GM19455 (cell line): Measurements from ENCODE around the gene CX3CR1.
"Not testable (repeated sequence)": the region's sequence is repeated elsewhere in the genome, so short reads cannot be mapped to it uniquely, and the experiment has no call there.

Source experiments
- ATAC-seq: cut with Tn5 transposase; IDR thresholded peaks from one replicate; pipeline ENCODE4 v1.9.1; 2021; ENCODE audit not compliant: unreplicated experiment

CX3CR1 gene, protein sequence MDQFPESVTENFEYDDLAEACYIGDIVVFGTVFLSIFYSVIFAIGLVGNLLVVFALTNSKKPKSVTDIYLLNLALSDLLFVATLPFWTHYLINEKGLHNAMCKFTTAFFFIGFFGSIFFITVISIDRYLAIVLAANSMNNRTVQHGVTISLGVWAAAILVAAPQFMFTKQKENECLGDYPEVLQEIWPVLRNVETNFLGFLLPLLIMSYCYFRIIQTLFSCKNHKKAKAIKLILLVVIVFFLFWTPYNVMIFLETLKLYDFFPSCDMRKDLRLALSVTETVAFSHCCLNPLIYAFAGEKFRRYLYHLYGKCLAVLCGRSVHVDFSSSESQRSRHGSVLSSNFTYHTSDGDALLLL

DNA sequence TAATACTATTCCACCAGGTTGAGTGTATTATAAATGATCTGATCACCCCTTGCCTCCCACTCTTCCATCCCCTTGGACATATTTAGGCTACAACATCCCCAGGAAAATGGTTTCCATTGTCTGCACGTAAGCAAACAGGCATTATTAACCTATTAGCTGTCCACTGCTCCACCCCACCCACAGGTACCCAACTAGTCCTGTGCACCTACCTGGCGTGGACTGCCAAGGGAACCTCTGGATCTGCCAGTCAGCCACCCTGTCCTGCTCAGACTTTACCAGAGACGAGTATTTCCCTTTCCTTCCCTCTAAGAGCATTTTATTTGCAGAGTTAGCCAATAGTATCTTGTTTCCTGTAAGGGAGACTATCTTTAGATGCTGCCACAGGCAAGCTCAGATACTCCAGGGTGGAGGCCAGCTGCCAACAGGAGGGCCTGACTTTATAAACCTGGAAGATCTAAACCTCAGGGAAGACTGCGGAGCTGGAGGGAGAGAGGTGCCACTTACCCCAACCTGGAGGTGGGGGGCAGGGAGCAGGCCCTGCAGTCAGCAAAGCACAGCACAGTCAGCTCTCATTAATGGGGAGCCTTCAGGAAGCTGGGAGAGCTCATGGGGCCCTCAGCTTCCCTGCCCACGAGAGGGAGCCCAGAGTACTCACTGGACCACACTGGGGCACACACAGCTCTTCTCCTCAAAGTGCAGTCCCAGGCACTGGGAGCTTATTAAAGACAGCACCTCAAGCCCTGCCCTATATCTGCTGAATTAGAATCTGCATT is at the start of gene CX3CR1:
CX3CR1 (minus strand) TSS at position 292 of the 773 bp plus-strand sequence. CDS start 13,527 bp downstream, outside the sequence.
- no peak for ATAC-seq

DNA sequence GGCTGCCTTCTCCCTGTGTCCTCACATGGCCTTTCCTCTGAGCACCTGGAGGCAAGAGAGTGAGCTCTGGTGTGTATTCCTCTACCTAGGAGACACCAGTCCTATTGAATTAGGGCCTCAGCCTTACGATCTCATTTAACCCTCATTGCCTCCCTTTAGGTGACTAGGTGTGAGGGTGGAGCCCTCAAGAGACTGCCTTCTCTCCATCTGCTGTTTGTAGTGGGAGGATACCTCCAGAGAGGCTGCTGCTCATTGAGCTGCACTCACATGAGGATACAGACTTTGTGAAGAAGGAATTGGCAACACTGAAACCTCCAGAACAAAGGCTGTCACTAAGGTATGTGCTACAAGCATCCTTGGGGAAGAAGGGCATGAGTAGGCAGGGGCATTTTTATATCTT is 49.7 kb upstream of the CX3CR1 start, which contains the start of gene CCR8:
CCR8 (plus strand) TSS at position 217 of the 400 bp plus-strand sequence. CDS start 2,623 bp downstream, outside the sequence.
- ATAC-seq: no peak

DNA sequence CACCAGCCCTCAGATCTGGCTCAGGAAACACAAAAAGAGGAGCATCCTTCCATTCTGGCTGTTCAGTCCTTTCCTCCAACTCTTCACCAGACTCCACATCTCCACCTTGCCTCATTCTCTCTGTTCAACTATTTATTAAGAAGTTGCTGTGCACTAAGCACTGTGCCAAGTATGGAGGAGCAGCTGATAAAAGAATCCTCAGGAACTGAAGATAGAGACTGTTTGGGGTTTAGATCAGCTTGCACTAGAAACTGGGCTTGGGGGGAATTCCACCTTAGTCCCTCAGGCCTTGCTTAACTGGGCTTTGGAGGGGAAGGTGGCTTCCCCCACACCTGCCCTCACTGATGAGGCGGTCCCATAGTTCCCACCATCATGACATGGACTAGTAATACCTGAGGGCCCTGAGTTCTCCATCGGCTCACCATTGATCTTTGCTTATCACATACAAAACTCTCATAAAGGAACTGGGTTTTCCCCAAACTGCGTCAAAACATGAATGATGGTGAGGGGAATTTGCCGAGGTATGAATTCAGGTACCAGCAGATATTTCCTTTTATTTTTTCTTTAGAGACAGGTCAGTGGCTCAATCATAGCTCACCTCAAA is 48.0 kb upstream of the CX3CR1 start:
- peak; percentile 62 for ATAC-seq

DNA sequence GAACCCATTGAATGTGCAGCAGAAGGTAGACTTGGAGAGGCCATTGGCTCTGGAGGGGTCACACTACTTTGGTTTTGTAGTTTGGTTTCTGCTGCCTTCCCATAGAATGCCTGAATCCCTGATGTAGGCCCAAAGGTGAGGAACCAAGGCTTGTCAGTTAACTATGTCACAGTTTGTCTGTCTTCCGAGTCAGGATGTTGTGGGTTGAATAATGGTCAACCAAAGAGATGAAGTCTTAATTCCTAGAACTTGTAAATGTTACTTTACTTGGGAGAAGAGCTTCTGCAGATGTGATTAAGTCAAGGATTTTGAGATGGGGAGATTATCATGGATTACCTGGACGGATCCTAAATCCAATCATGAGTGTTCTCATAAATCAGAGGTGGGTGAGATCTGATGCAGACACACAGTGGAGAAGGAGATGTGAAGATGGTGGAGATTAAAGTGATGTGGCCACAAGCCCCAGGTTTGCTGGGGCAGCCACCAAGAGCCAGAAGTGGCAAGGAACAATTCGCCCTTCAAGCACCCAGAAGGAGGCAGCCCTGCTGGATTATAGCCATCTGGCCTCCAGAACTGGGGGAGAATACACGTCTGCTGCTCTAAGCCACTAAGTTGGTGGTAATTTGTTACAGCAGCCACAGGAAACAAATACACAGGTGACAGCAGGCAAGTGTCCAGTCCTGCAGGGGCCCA is 47.4 kb upstream of the CX3CR1 start:
- peak; percentile 23 for ATAC-seq

DNA sequence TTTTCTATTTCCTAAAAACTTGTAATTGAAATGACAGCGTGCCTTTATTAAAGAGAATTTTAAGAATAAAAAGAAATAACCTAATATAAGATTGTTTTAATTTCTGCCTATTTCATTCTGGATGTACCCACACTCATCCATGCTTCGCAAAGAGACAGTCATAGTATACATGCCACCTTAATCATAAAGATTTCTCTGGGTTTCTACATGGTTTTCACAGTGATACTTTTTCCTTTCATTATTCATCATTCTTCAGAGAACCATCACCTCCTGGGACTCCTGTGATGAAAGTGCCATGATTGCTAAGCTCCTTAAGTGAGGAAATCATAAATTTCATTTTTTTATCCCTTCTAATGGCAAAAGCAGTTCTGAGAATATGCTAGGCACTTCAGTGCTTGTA is 45.4 kb upstream of the CX3CR1 start:
- no peak for ATAC-seq

DNA sequence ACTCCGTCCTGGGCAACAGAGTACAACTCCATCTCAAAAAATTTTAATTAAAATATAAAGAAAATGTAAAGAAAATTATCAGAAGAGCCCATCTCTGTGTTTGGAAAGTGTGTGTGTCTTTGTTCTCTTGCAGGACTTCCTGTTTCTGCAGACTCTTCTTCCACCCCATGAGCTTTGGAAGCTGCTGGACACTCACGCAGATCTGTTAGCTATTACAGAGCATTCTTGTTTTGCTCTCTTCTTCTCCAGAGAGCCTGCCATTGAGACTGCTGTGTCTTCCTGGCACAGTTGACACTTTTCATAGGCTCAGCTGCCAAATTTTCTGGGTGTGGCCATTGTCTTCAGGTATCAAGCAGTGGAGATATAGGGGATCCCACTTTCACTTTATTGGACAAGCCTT is 43.7 kb upstream of the CX3CR1 start:
- ATAC-seq: no peak

DNA sequence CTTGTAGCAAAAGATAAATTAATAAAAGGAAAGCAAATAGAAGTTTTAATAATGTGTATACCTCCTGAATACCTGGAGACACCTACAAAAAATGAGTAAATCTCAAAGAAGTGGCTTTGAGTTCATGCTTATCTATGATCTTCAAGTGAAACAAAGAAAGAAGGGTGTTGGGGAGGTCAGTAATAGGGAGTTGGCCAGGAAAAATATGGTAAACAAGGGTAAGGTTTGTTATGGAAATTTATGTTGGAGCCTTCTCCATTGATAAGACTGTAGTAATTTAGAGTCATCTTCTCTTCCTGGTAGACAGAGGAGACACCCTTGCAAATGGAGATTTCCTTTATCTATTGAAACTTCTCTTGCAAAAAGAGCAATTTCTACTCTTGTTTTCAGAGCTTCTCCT is 43.1 kb upstream of the CX3CR1 start:
- ATAC-seq: no peak

DNA sequence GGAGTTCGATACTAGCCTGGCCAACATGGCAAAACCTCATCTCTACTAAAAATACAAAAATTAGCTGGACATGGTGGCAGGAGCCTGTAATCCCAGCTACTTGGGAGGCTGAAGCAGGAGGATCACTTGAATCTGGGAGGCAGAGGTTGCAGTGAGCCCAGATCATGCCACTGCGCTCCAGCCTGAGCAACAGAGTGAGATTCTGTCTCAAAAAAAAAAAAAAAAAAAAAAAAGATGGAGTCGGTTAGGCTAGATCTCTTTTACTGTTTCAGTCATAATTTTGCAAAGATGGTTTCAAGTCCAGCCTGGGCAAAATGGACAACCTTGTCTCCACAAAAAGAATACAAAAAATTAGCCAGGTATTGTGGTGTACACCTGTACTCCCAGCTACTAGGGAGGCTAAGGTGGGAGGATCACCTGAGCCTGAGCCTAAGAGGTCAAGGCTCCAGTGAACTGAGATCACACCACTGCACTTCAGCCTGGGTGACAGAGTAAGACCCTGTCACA is 42.4 kb upstream of the CX3CR1 start:
- not testable (repeated sequence) for ATAC-seq

DNA sequence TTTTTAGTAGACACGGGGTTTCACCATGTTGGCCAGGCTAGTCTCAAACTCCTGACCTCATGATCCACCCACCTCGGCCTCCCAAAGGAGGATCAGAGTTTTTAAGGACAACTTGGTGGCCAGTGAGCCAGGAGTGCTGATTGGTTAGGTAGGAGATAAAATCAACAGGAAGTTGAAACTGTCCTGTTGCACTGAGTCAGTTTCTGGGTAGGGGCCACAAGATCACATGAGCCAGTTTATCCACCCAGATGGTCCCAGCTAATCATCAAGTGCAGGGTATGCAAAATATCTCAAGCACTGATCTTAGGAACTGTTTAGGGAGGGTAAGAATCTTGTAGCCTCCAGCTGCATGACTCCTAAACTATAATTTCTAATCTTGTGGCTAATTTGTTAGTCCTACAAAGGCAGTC is 41.7 kb upstream of the CX3CR1 start:
- not testable (repeated sequence) for ATAC-seq

DNA sequence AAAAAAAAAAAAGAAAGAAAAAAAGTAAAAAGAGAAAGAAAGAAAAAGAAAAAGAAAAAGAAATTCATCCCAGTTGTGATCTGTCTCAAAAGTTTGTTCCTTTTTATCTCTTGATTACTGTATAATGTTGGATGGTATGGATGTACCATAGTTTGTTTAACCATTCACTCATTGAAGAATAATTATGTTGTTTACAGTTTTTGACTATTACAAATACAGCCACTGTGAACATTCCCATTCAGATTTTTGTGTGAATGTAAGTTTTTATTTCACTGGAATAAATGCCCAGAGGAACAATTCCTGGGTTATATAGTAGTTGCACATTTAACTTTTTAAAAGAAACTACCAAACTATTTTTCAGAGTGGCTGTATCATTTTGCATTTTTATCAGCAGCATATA is 39.4 kb upstream of the CX3CR1 start:
- ATAC-seq: no peak

DNA sequence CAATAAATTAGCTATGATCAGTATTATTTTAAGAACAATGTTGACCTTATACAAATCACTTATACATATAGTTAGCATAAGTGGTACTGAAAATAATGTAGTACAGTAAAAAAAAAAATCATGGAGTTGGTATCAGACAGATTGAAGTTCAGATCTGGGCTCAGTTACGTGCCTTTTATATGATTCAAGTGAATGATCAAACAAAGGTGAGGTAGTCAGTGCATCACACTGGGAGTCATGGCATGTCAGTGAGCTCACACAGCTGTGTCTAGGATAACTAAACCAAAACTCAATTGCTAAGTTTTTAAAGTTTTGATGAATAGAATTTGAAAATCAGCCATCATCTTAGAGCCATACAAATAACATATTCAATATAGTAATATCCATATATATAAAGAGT is 38.5 kb upstream of the CX3CR1 start:
- ATAC-seq: no peak

DNA sequence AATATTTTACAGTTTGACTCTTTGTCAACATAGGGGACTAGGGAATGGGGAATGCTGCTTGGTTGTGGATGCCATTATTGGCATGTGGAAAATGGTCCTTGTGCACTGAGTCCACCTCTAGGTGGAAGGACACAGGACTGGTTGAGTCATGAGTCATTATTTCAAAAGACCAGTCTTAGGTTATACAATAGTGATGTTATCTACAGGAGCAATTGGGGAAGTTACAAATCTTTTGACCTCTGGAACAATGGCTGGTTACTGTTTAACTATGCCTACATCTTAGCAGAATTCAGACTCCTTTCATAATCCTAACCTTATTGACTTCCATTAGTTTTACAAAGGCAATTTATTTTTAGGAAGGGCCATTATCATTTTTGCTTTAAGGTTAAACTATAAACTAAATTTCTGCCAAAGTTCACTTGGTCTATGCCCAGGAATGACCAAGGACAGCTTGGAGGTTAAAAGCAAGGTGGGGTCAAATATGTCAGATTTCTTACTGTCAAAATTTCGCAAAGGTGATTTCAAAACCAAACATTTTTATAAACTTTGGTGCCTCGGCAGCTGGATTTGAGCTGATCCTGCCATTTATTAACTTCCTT is 37.8 kb upstream of the CX3CR1 start:
- ATAC-seq: no peak

DNA sequence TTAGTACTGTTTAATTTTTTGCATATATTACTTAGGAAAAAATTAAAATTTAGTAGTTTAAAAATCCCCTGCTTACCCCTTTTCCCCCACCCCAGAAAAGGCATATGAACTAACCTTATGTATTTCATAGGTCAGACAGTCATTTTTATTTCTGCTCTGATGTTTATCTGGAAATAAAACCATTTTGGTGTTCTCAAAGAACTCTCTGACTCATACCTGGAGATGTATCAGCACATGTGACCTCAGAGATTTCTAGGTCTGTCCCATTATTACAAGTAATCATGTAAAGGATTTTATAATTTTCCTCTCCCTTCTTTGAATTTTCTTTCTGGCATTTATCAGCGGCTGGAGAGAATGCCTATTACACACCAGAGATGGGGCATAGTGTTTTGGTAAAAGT is 35.6 kb upstream of the CX3CR1 start:
- ATAC-seq: no peak

DNA sequence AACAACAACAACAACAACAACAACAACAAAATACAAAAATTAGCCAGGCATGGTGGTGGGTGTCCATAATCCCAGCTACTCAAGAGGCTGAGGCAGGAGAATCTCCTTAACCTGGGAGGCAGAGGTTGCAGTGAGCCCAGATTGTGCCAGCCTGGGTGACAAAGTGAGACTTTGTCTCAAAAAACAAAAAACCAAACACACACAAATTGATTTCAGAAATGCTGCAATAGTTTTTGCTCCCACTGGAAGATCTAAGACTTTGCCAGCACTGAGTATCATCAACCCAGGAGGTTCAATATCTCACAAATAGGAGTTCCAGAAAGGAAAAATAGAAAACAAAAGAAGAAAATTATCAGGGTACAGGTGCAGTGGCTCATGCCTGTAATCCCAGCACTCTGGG is 33.5 kb upstream of the CX3CR1 start:
- no peak for ATAC-seq

DNA sequence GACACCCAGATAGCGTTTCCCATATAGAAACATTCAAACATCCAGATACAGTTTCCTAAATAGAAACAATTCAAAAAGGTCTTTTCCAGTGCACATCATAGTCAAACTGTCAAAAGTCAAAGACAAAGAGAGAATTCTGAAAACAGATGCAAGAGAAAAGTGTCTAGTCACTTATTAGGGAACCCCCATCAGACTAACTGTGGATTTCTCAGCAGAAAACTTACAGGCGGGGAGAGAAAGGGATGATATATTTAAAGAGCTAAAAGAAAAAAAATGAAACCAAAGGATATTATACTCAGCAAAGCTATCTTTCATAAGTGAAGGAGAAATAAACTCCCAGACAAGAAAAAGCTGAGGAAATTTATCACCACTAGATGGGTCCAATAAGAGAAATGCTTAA is 22.3 kb upstream of the CX3CR1 start:
- ATAC-seq: no peak

DNA sequence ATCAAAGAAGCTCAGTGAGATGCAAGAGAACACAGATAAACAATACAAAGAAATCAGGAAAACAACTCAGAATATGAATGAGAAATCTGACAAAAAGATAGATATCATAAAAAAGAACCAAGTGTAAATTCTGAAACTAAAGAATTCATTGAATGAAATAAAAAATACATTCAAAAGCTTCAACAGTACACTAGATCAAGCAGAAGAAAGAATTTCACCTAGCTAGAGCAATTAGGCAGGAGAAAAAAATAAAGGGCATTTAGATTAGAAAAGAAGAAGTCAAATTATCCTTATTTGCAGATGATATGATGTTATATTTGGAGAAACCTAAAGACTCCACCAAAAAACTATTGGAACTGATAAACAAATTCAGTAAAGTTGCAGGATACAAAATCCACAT is 19.4 kb upstream of the CX3CR1 start:
- ATAC-seq: no peak

DNA sequence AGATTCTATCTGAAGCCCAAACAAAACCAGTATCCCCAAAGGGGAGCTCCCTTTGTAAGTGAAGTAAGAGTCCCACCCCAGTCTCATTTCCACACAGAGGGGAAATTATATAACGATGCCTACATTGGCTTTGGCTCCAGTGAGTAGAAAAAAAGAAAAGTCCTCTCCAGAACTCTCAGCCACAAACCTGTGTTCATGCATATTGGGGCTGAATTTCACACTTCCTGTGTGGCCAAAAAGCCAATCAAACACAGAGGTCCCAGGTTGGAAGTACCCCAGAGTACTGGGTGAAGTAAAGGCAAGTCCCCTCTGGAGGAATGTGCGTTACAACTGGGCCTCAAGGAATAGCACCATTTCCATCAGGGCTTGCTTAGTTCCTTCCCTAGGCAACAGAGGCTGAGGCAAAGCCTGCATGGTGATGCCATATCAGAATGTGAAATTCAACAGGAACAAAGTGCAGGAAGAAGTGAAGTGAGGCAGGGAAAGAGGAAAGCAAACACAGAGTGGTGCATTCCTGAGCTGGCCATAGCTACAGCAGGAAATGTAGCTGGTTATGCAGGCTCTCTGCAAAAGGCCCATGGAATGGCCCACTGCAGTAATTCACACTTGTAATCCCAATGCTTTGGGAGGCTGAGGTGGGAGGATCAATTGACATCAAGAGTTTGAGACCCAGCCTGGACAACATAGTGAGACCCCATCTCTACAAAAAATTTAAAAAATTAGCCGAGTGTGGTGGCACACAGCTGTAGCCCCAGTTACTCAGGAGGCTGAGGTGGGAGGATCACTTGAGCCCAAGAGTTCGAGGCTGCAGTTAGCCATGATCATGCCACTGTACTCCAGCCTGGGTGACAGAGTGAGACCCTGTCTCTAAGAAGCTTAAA is 16.6 kb upstream of the CX3CR1 start:
- ATAC-seq: no peak

DNA sequence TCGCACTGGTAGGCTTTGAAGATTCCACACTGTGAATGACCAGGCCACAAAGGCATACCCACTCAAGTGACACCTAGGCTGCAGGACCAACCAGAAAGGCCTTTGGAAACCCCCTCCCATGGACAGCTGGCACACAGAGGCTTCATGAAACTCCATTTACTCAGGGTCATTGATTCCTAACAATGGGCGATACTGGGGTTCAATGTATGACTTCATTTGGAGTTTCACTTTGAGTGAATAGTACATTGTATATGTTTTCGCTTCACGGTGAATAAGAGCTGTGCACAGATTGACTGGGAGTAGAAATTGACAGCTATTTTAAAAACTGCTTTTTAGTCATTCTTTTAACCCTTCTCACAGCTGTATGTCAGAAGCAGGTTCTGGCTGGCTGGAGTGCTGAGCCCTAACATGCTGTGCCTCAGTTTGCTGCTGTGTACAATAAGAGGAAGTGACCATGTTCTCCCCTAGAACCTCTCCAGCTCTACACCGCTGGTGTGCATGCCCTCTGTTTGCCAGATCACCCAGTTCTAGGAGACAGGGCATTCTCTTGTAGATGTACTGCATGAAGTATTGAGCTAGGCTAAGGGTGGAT is 15.4 kb upstream of the CX3CR1 start:
- peak; percentile 71 for ATAC-seq

DNA sequence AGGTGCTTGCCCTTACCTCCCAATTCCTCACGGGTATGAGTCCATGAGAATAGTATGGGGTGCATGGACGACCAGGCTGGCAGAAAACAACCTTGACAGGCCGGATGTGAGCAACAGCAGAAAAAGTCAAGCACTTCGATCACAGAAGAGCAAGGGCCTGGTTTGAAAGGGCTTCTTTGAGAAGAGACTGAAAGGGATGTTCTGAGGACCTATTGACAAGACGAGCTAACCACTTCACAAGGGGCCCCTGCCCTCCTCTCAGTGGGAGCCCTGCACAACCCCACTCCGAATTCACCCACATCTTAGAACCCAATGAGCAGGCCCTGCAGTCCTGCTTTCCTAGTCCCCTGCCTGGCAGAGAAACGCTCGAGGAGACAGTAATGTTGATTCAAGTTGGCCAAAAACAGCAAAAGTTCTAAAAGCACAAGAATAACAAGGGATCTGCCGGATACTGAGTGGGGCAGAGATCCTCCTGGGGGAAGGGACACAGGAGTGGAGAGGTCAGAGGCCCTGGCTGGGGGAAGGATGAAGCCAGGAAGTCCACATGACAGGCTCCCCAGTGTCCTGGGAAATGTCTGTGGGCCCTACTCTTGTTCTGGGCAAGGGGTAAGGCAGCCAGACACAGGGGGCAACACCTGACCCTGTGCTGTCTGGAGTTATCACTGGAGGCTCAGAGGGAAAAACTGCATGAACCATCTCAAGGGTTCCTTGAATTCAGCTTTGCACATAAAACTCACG is 14.8 kb upstream of the CX3CR1 start:
- ATAC-seq: no peak
